Stimulated activated CD8-positive, alpha-beta memory T cell treated with anti-CD3 and anti-CD28 coated beads, Interleukin-12 subunit alpha, Interleukin-12 subunit beta, amount 100 ng/mL, for 4 hours (primary cell): Measurements from ENCODE around the gene VAMP1.
"Not testable (repeated sequence)": the region's sequence is repeated elsewhere in the genome, so short reads cannot be mapped to it uniquely, and the experiment has no call there.

Experiments used
- DNase-seq: peaks from one replicate; pipeline ENCODE4 v3.0.0-alpha.2; 2020; ENCODE audit warnings: low read depth

The VAMP1 gene

DNA sequence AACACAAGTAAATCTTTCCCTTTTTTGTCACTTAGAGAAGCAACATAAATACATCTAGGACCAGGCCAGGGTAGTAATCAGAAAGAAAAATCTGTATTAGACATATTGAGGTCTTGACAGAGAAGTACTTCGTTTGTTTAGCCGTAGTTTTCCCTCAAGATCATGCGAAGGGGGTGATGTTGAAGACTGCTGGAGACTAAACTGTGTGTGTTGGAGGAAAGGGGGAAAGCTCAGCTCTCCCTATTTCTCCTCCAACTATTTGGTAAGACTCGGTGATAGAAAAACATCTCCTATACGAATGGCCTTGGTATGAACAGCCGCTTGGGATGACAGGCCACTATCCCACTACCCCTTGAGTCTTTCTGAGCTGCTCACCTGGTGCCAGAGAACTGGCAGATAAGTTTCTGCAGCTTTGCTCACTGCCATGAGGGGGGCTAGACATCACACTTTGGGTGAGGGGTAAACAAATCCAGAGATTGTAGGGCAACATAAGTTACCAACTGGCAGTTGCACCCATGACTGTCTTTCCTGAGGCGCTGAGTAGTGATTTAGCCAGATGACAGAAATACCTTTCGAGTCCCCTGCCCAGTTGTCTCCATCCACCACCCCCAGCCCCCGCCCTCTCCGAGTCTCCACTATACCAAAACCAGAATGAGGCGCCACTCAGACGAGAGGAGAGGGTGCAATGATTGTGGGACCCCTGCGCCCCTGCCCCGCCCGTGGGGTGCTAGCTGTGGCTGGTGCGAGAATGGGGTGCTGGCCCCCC, 685 bp downstream of the VAMP1 start:
- DNase-seq = no peak

GRCh38 chr12:6469092-6469491, 1.4 kb downstream of the VAMP1 start:
- no peak for DNase-seq

DNA sequence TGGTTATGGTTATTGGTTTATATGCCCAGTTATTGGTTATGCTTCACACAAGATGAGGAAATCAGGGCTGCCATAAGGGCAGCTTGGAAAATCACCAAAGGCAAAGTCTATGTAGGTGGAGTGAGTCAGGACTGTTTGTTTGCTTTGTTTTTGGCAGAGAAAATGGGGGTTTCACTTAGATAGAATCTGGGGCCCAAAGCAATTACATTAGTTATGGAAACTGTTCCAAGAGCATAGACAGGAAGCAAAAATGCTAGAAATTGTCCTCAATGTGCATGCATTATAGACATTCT, 2.2 kb downstream of the VAMP1 start:
- DNase-seq = no peak

DNA sequence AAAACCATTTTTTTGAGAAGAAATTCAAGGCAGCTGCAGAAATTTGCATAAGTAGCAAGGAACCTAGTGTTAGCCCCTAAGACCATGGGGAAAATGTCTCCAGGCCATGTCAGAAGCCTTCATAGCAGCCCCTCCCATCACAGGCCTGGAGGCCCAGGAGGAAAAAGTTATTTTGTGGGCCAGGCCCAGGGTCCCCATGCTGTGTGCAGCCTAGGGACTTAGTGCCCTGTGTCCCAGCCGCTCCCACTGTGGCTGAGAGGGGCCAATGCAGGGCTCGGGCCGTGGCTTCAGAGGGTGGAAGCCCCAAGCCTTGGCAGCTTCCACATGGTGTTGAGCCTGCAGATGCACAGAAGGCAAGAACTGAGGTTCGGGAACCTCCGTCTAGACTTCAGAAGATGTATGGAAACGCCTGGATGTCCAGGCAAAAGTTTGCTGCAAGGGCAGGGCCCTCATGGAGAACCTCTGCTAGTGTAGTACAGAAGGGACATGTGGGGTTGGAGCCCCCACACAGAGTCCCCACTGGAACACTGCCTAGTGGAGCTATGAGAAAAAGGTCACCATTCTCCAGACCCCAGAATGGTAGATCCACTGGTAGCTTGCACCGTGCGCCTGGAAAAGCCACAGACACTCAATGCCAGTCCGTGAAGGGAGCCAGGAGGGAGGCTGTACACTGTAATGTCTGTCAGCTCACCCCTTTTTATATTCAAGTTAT, 2.8 kb downstream of the VAMP1 start:
- not testable (repeated sequence) for DNase-seq

GRCh38 chr12:6466751-6467150, 3.7 kb downstream of the VAMP1 start:
- not testable (repeated sequence) for DNase-seq

DNA sequence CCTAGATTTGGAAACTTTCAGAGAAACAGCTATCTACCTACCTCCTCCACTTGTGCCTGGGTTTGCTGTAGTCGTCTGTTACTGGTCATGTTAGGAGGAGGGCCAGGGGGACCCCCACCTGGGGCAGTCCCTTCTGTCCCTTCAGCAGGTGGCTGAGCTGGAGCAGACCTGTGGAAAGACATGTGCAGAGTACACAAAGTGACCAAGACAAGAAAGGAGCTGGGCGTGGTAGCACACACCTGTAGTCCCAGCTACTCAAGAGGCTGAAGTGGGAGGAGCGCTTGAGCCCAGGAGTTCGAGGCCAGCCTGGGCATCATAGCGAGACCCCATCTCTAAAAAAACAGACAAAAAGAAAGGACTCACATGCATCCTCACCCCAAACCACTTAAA, 4.3 kb downstream of the VAMP1 start:
- no peak for DNase-seq

GRCh38 chr12:6465467-6466183, 4.9 kb downstream of the VAMP1 start:
- no peak for DNase-seq

GRCh38 chr12:6464531-6464930, 5.9 kb downstream of the VAMP1 start:
- DNase-seq = no peak

- DNase-seq = no peak
These were observed 6.6 kb downstream of the VAMP1 start for GRCh38 chr12:6463858-6464257.

DNA sequence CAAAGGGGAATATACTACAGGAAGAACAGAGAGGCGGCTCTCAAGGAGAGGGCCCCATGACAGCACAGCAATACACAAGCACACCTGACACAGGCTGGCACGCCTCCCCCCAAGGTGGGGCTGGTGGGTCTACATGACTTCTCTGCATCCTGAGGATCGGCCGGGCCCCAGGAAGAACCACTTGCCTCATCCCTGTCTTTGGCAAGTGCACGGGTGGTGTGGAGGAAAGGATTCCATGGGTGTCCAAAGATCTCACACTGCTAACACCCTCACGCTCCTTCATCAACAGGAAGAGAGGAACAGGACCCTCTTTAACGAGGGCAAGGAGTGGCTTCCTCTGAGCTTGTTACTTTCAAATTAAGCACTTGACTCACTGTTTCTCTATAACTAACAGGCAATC, 7.3 kb downstream of the VAMP1 start:
- DNase-seq = no peak

DNA sequence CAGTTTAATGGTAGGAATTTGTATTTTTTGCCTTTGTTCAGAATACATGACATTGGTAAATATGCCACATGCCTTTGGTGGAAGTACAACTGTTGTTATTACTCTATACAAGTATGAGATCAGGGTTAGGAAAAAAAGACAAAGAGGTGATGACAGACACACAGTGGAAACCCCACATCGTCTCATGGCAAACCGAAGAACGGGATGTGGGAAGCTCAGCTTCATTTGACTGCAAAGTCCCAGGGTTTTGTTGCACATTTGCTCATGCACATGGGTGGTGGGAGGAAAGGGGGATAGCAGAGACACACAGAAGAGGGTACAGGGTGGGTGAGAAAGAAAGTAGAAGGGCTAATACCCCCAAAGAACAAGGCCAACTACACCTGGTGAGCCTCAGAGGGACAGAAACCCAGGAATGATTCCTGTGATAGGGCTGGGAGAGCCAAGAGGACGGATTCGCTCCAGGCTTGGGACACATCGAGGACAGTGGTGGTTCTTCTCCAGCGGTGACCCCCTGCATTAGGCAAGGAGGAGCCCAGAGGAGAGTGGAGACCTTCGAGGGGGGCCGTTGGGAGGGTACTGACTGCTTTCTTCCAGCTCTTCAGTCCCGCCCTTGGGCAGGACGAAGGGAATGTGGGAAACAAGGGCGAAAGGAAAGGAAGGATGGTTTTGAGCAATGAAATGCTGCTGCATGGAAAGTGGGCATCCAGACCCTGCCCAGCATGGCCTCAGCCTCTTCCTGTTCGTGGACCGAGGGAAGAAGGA, 8.1 kb downstream of the VAMP1 start:
- no peak for DNase-seq

GRCh38 chr12:6461401-6462233, 8.9 kb downstream of the VAMP1 start:
- peak; percentile 64 for DNase-seq

GRCh38 chr12:6460751-6461371, 9.6 kb downstream of the VAMP1 start:
- no peak for DNase-seq

DNA sequence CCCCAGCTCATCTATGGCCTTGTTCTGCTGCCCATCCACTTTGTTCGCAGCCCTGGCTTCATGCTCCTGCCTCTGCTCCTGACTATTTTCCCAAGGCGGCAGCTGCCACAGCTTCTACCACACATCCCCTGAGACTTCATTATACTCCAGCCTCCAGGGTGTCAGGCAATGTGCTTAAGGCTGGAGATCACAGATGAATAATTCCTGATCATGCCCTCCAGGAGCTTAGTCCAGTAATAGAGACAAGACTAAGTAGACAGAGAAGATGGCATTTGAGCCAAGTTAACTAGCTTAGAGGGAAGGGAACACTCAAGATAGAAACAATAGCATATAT, 11.5 kb downstream of the VAMP1 start:
- DNase-seq = no peak

DNA sequence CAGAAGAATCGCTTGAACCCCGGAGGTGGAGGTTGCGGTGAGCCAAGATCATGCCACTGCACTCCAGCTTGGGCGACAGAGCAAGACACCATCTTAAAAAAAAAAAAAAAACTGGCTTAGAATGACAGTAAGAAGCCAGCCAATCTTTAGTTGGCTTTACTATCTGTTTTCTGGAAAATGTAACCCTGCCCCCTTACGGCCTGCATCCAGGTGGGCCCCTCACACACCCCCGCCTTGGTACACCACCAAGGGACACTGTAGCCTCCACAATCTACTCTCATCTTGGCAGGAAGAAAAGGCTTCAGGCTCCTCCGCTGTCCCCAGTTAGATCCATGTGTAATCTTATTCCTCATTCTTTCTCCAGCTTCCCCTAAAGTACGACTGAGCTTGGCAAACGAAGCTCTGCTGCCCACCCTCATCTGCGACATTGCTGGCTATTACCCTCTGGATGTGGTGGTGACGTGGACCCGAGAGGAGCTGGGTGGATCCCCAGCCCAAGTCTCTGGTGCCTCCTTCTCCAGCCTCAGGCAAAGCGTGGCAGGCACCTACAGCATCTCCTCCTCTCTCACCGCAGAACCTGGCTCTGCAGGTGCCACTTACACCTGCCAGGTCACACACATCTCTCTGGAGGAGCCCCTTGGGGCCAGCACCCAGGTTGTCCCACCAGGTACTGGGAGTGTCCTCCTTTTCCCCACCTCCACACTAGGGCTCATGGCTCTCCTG, 12.0 kb downstream of the VAMP1 start:
- DNase-seq = no peak

DNA sequence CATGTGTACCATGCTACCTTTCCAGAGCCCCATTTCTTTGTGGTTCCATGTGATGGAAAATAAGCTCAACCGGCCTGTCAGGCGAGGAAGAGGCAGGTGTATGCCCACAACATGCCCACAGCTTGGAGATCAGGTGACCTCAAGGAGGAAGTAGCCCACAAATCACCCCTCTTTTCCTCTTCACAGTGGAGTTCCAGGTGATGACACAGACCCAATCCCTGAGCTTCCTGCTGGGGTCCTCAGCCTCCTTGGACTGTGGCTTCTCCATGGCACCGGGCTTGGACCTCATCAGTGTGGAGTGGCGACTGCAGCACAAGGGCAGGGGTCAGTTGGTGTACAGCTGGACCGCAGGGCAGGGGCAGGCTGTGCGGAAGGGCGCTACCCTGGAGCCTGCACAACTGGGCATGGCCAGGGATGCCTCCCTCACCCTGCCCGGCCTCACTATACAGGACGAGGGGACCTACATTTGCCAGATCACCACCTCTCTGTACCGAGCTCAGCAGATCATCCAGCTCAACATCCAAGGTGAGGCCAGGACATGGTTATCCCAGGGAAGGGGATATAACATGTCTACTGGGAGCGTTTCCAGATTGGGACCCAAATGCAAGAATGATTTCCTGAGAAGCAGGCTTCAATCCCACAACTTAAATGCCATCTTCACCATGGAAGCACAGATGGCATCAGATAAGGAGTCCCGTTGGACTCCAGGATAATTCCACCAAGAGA, 13.1 kb downstream of the VAMP1 start:
- DNase-seq = no peak

GRCh38 chr12:6452944-6453630, 17.4 kb downstream of the VAMP1 start:
- no peak for DNase-seq

- no peak for DNase-seq
These were observed 18.1 kb downstream of the VAMP1 start for GRCh38 chr12:6452245-6452943.
